IMR-90 (cell line): ENCODE results near the gene GLP2R.

Experiments
- ELK1 ChIP-seq: fragments of 150-350 bp; IDR thresholded peaks from 2 replicates; pipeline ENCODE4 v1.6.1; 2016; ENCODE audit warnings: low read depth, mild to moderate bottlenecking, low read length, moderate library complexity, borderline replicate concordance
- POLR2A ChIP-seq: IDR thresholded peaks from 2 replicates; pipeline ENCODE4 v1.6.1; 2012; ENCODE audit warnings: mild to moderate bottlenecking, low read depth, low read length
- TF ChIP-seq, protein P1 (sequence below): conservative IDR thresholded peaks from 2 replicates; pipeline ENCODE4 v1.5.1; 2012; ENCODE audit warnings: mild to moderate bottlenecking, low read depth, low read length, improper control_type of control experiment

- TF ChIP-seq ELK1, result no peak
- TF ChIP-seq, protein P1, sequence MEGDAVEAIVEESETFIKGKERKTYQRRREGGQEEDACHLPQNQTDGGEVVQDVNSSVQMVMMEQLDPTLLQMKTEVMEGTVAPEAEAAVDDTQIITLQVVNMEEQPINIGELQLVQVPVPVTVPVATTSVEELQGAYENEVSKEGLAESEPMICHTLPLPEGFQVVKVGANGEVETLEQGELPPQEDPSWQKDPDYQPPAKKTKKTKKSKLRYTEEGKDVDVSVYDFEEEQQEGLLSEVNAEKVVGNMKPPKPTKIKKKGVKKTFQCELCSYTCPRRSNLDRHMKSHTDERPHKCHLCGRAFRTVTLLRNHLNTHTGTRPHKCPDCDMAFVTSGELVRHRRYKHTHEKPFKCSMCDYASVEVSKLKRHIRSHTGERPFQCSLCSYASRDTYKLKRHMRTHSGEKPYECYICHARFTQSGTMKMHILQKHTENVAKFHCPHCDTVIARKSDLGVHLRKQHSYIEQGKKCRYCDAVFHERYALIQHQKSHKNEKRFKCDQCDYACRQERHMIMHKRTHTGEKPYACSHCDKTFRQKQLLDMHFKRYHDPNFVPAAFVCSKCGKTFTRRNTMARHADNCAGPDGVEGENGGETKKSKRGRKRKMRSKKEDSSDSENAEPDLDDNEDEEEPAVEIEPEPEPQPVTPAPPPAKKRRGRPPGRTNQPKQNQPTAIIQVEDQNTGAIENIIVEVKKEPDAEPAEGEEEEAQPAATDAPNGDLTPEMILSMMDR, result no peak
- TF ChIP-seq POLR2A, result no peak
Observed at GRCh38 chr17:9880582-9880999, 54.9 kb downstream of the GLP2R start.
